GM13976 (cell line): ENCODE results near the gene KIF1B.
"Not testable (repeated sequence)": the region's sequence is repeated elsewhere in the genome, so short reads cannot be mapped to it uniquely, and the experiment has no call there.

Experiments
- DNase-seq: peaks from one replicate; pipeline ENCODE4 v3.0.0; 2012; ENCODE audit warnings: low spot score
- in situ Hi-C: fragments of 300-500 bp; cut with MboI; formaldehyde crosslinking; loops from one replicate; pipeline ENCODE4 v1.12.0; 2022; ENCODE audit warnings: low sequenced_read_pairs, mixed read lengths, inconsistent platforms; ENCODE audit not compliant: unreplicated experiment
- TF ChIP-seq, protein P1 (sequence below): IDR thresholded peaks from 2 replicates; pipeline ENCODE4 v1.5.1; 2012; ENCODE audit warnings: borderline replicate concordance, mild to moderate bottlenecking; ENCODE audit not compliant: insufficient read depth; ENCODE audit errors: extremely low read depth, missing control alignments, control extremely low read depth

Gene KIF1B

DNA sequence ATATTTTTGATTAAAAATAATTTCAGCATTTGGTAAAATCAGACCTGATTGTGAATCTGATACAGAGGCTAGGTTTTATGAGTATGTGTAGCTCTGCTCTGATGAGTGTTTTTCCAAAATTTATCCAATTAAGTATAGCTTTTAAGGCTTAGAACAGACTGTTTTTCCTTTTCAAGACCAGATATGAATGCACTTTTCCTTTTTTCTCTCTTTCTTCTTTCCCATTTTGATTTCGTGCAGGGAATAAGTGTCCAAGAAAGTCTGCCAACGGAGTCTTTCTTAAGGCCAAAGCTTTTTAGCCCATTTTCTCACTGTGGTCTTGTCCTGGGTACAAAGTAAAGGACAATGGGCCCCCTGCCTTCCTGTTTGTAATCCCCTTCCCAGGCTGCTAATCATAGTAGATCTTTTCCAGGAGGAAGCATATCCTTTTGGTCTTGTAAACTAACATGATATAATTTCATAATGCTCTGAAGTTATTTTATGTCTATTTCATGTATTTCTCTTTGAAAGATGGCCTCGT lies 2.9 kb downstream of the KIF1B start:
- no peak for DNase-seq
- TF ChIP-seq, protein P1, sequence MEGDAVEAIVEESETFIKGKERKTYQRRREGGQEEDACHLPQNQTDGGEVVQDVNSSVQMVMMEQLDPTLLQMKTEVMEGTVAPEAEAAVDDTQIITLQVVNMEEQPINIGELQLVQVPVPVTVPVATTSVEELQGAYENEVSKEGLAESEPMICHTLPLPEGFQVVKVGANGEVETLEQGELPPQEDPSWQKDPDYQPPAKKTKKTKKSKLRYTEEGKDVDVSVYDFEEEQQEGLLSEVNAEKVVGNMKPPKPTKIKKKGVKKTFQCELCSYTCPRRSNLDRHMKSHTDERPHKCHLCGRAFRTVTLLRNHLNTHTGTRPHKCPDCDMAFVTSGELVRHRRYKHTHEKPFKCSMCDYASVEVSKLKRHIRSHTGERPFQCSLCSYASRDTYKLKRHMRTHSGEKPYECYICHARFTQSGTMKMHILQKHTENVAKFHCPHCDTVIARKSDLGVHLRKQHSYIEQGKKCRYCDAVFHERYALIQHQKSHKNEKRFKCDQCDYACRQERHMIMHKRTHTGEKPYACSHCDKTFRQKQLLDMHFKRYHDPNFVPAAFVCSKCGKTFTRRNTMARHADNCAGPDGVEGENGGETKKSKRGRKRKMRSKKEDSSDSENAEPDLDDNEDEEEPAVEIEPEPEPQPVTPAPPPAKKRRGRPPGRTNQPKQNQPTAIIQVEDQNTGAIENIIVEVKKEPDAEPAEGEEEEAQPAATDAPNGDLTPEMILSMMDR, result no peak
- in situ Hi-C loops, result no loop called here

- DNase-seq, result no peak
Observed at GRCh38 chr1:10216090-10216749, 5.8 kb downstream of the KIF1B start.

DNA sequence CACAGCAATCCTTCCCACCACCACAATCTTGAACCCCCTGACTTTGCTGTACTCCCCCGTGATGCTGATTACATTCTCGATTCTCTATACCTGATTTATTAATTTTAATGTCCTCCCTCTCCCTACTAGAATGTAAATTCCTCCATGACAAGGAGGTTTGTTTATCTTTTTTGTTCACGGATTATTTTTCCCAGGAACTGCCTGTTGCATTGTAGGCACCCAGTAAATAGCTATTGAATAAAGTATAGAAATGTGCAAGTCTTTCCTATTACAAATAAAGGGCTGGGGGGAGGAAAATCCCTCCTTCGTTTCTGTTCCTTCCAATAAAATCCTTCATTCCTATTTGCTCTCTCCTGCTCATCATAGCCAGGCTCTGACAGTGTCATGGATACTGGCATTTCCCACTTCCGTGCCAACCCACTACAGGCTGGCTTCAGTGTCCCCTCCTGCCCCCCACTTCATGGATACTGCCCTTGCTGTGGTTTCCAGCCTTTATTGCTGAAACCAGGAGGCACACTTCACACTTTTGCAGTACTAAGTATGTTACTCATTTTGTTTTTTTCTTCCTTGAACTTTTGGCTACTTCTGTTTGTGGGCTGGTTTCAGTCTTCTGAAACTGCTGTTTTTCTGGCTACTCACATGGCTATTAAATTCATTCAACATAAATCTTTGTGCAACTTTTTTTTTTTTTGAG lies 7.5 kb downstream of the KIF1B start:
- in situ Hi-C loops, result no loop called here
- DNase-seq, result no peak
- TF ChIP-seq, protein P1, result no peak

More at GRCh38 chr1:10216090-10216749, 5.8 kb downstream of the KIF1B start:
- in situ Hi-C loops, result no loop called here
- TF ChIP-seq, protein P1, result no peak

GRCh38 chr1:10220200-10220599 lies 9.8 kb downstream of the KIF1B start:
- in situ Hi-C loops, result no loop called here
- TF ChIP-seq, protein P1, result no peak

DNA sequence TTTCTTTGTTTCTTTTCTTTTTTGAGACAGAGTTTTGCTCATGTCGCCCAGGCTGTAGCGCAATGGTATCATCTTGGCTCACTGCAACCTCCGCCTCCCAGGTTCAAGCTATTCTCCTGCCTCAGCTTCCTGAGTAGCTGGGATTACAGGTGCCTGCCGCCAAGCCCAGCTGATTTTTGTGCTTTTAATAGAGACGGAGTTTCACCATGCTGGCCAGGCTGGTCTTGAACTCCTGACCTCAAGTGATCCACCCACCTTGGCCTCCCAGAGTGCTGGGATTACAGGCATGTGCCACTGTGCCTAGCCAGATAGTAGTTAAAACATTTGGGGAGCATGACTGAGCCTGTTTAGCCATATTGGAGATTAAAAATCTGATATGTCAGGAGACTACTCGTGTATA lies 10.3 kb downstream of the KIF1B start:
- in situ Hi-C loops, result not testable (repeated sequence)

More at GRCh38 chr1:10220200-10220599, 9.8 kb downstream of the KIF1B start:
- DNase-seq, result no peak

DNA sequence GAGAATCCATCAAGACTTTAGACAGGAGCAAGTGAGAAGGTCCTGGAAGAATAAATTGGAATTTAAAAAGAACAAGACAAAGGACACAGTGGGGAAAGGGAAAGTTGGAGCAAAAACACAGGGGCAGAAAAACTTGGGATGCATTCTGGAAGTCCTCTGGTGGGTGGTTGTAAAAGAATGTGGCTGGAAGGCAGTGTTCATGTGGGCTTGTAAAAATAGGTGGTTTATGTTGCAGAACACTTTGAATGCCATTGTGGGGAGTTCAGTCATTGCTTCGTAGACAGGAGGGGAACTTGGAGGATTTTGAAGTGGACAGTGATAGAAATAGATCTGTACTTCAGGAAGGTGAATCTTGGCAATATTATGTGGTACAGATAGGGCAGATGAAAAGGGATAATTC lies 15.2 kb downstream of the KIF1B start:
- in situ Hi-C loops, result no loop called here
- no peak for DNase-seq
- TF ChIP-seq, protein P1, result no peak

More for the DNA sequence above, 10.3 kb downstream of the KIF1B start:
- DNase-seq, result not testable (repeated sequence)

GRCh38 chr1:10228528-10228927 lies 18.2 kb downstream of the KIF1B start:
- DNase-seq, result no peak
- in situ Hi-C loops, result no loop called here
- TF ChIP-seq, protein P1, result no peak
